ENCODE data around the gene HSPA2. TPM values are rescaled to one million over a fixed set of nuclear protein-coding genes. Genes with fewer than 3 reads are reported as not detected.

Gene HSPA2
- 2.6 TPM for polyA plus RNA-seq (2012; ENCODE audit: insufficient read depth, insufficient read length)

- peak within 1 kb of the TSS; percentile 70 for H3K4me3 ChIP-seq (ENCODE audit: low read length)
- peak; percentile 90 for DNase-seq (ENCODE audit: low read depth, low spot score)
Measured at GRCh38 chr14:64540208-64541202, at the start of gene HSPA2. TSS of gene HSPA2 (plus strand) at chr14:64540741. CDS start at chr14:64540850, 109 bp downstream.

- H3K4me3 ChIP-seq (ENCODE audit: low read length), result no peak overlapping the region
- DNase-seq (ENCODE audit: low read depth, low spot score), result no peak
Measured at GRCh38 chr14:64491637-64492036, 48.9 kb upstream of the HSPA2 start.

- H3K4me3 ChIP-seq (ENCODE audit: low read length), result no peak overlapping the region
- no peak for DNase-seq (ENCODE audit: low read depth, low spot score)
Measured at GRCh38 chr14:64493455-64493854, 47.1 kb upstream of the HSPA2 start.

- DNase-seq (ENCODE audit: low read depth, low spot score), result no peak
- H3K4me3 ChIP-seq (ENCODE audit: low read length), result no peak overlapping the region
Measured at GRCh38 chr14:64495252-64495651, 45.3 kb upstream of the HSPA2 start.

- H3K4me3 ChIP-seq (ENCODE audit: low read length), result no peak overlapping the region
Measured at GRCh38 chr14:64496764-64497163, 43.8 kb upstream of the HSPA2 start.

GRCh38 chr14:64500088-64500487 is 40.5 kb upstream of the HSPA2 start:
- no peak for DNase-seq (ENCODE audit: low read depth, low spot score)
- H3K4me3 ChIP-seq (ENCODE audit: low read length), result no peak overlapping the region

More at GRCh38 chr14:64496764-64497163, 43.8 kb upstream of the HSPA2 start:
- no peak for DNase-seq (ENCODE audit: low read depth, low spot score)

GRCh38 chr14:64501411-64502171 is 39.0 kb upstream of the HSPA2 start:
- peak; percentile 73 for DNase-seq (ENCODE audit: low read depth, low spot score)
- peak overlapping the region; percentile 88 for H3K4me3 ChIP-seq (ENCODE audit: low read length)

- H3K4me3 ChIP-seq (ENCODE audit: low read length), result peak overlapping the region; percentile 88
- no peak for DNase-seq (ENCODE audit: low read depth, low spot score)
Measured at GRCh38 chr14:64502456-64502855, 38.1 kb upstream of the HSPA2 start.

- peak overlapping the region; percentile 88 for H3K4me3 ChIP-seq (ENCODE audit: low read length)
- peak; percentile 37 for DNase-seq (ENCODE audit: low read depth, low spot score)
Measured at GRCh38 chr14:64502887-64503433, 37.6 kb upstream of the HSPA2 start.

GRCh38 chr14:64503434-64504309 is 36.9 kb upstream of the HSPA2 start, which contains the start of gene ZBTB25:
TSS of gene ZBTB25 (minus strand) at chr14:64503838. CDS start at chr14:64490533, 13,305 bp downstream.
- peak within 1 kb of the TSS; percentile 89 for H3K4me3 ChIP-seq (ENCODE audit: low read length)
- peak; percentile 94 for DNase-seq (ENCODE audit: low read depth, low spot score)

- peak; percentile 69 for DNase-seq (ENCODE audit: low read depth, low spot score)
- peak within 1 kb of the TSS; percentile 89 for H3K4me3 ChIP-seq (ENCODE audit: low read length)
Measured at GRCh38 chr14:64504310-64504896, 36.1 kb upstream of the HSPA2 start, which contains the start of gene ZBTB1. TSS of gene ZBTB1 (plus strand) at chr14:64504770. CDS start at chr14:64521505, 16,735 bp downstream.

- H3K4me3 ChIP-seq (ENCODE audit: low read length), result peak overlapping the region; percentile 89
- peak; percentile 85 for DNase-seq (ENCODE audit: low read depth, low spot score)
Measured at GRCh38 chr14:64504897-64505794, 35.4 kb upstream of the HSPA2 start.

GRCh38 chr14:64506721-64507120 is 33.8 kb upstream of the HSPA2 start:
- no peak for DNase-seq (ENCODE audit: low read depth, low spot score)
- peak overlapping the region; percentile 17; the same call in 1 of the 2 replicates for H3K4me3 ChIP-seq (ENCODE audit: low read length)

- H3K4me3 ChIP-seq (ENCODE audit: low read length), result no peak overlapping the region
- DNase-seq (ENCODE audit: low read depth, low spot score), result no peak
Measured at GRCh38 chr14:64507376-64508156, 33.0 kb upstream of the HSPA2 start.

- H3K4me3 ChIP-seq (ENCODE audit: low read length), result no peak overlapping the region
- no peak for DNase-seq (ENCODE audit: low read depth, low spot score)
Measured at GRCh38 chr14:64508215-64508776, 32.2 kb upstream of the HSPA2 start.

GRCh38 chr14:64509036-64509435 is 31.5 kb upstream of the HSPA2 start:
- no peak for DNase-seq (ENCODE audit: low read depth, low spot score)
- no peak overlapping the region for H3K4me3 ChIP-seq (ENCODE audit: low read length)

Measured in Jurkat, Clone E6-1 (cell line).